GM23338 (cell line): ENCODE results near the gene FEN1. TPM values are rescaled to one million over a fixed set of nuclear protein-coding genes. Genes with fewer than 3 reads are reported as not detected.

ENCODE experiments used
- ATAC-seq: fragments of 200-7000 bp; cut with Tn5 transposase; 3 replicates; pipeline ENCODE4 v1.9.1; 2020
- DNase-seq: peaks from one replicate; pipeline ENCODE4 v3.0.0-alpha.2; 2015; ENCODE audit warnings: low spot score
- H2AFZ ChIP-seq: fragments of 200-600 bp; sonication (generic); 2 replicates; pipeline ENCODE4 v1.8.0; 2016; ENCODE audit warnings: antibody characterized with exemption, mild to moderate bottlenecking, moderate library complexity
- H3F3A ChIP-seq: fragments of 200-600 bp; sonication (generic); replicated peaks from 2 replicates; pipeline ENCODE4 v1.8.0; 2017; ENCODE audit warnings: antibody characterized with exemption, mixed run types, low read depth
- H3K27ac ChIP-seq: fragments of 200-600 bp; sonication (generic); 2 replicates; pipeline ENCODE4 v1.6.1; 2016; ENCODE audit warnings: low read depth
- H3K27me3 ChIP-seq: fragments of 200-600 bp; sonication (generic); 2 replicates; pipeline ENCODE4 v1.8.0; 2016; ENCODE audit warnings: mild to moderate bottlenecking, mixed run types, moderate library complexity; ENCODE audit not compliant: insufficient read depth
- H3K36me3 ChIP-seq: fragments of 200-600 bp; sonication (generic); 2 replicates; pipeline ENCODE4 v1.8.0; 2016; ENCODE audit warnings: mild to moderate bottlenecking; ENCODE audit not compliant: insufficient read depth
- H3K4me1 ChIP-seq: fragments of 200-600 bp; sonication (generic); 2 replicates; pipeline ENCODE4 v1.8.0; 2016; ENCODE audit warnings: mild to moderate bottlenecking, moderate library complexity; ENCODE audit not compliant: insufficient read depth
- H3K4me2 ChIP-seq: fragments of 200-600 bp; sonication (generic); 2 replicates; pipeline ENCODE4 v1.7.1; 2017; ENCODE audit warnings: mixed run types
- H3K4me3 ChIP-seq: fragments of 200-600 bp; sonication (generic); 2 replicates; pipeline ENCODE4 v1.6.1; 2016; ENCODE audit warnings: mixed run types
- H3K79me2 ChIP-seq: fragments of 200-600 bp; sonication (generic); replicated peaks from 2 replicates; pipeline ENCODE4 v1.8.0; 2017; ENCODE audit warnings: mild to moderate bottlenecking; ENCODE audit not compliant: insufficient read depth
- H3K9me2 ChIP-seq: fragments of 200-600 bp; sonication (generic); 2 replicates; pipeline ENCODE4 v1.8.0; 2017; ENCODE audit not compliant: insufficient read depth
- H4K20me1 ChIP-seq: fragments of 200-600 bp; sonication (generic); replicated peaks from 2 replicates; pipeline ENCODE4 v1.8.0; 2017; ENCODE audit warnings: mild to moderate bottlenecking; ENCODE audit not compliant: insufficient read depth
- H3K27ac Mint-ChIP-seq: 2 replicates; pipeline ENCODE4 v1.8.0; 2020; ENCODE audit warnings: inconsistent platforms, mild to moderate bottlenecking, moderate library complexity, mixed read lengths
- H3K27me3 Mint-ChIP-seq: 3 replicates; pipeline ENCODE4 v1.8.0; 2022; ENCODE audit warnings: low read depth, mild to moderate bottlenecking, moderate library complexity, mixed read lengths, inconsistent platforms; ENCODE audit not compliant: insufficient read depth, poor library complexity
- H3K36me3 Mint-ChIP-seq: 3 replicates; pipeline ENCODE4 v1.8.0; 2021; ENCODE audit warnings: low read depth, mild to moderate bottlenecking, inconsistent platforms, moderate library complexity, mixed read lengths
- H3K4me1 Mint-ChIP-seq: 3 replicates; pipeline ENCODE4 v1.8.0; 2020; ENCODE audit warnings: mild to moderate bottlenecking, inconsistent platforms, mixed read lengths
- H3K4me3 Mint-ChIP-seq: 3 replicates; pipeline ENCODE4 v1.8.0; 2021; ENCODE audit warnings: moderate library complexity, mild to moderate bottlenecking, inconsistent platforms, mixed read lengths
- H3K9me3 Mint-ChIP-seq: 3 replicates; pipeline ENCODE4 v1.8.0; 2020; ENCODE audit warnings: moderate library complexity, mild to moderate bottlenecking, inconsistent platforms, mixed read lengths
- CREB1 ChIP-seq: fragments of 250-450 bp; sonication (Bioruptor Pico); IDR thresholded peaks from 2 replicates; pipeline ENCODE4 v1.5.0; 2020; ENCODE audit warnings: low read depth, mild to moderate bottlenecking, moderate library complexity
- CTCF ChIP-seq, 2 experiments: fragments of 200-600 bp in 1 of 2; sonication (generic) in 1 of 2; conservative IDR thresholded peaks; 2 replicates each; pipeline versions ENCODE4 v1.5.1 to v1.6.1; 2016 to 2017; ENCODE audit warnings: antibody characterized with exemption in 2 of 2, low read depth in 2 of 2, mild to moderate bottlenecking in 2 of 2, moderate library complexity in 1 of 2
- ETS1 ChIP-seq: IDR thresholded peaks from 2 replicates; pipeline ENCODE4 v1.6.1; 2016; ENCODE audit warnings: antibody characterized with exemption
- EZH2 ChIP-seq: fragments of 200-600 bp; sonication (generic); IDR thresholded peaks from one replicate; pipeline ENCODE4 v1.8.0; 2017; ENCODE audit warnings: antibody characterized with exemption, mild to moderate bottlenecking, low read depth; ENCODE audit not compliant: unreplicated experiment
- EZH2phosphoT487 ChIP-seq: fragments of 200-600 bp; sonication (generic); IDR thresholded peaks from one replicate; pipeline ENCODE4 v1.8.1; 2018; ENCODE audit warnings: antibody characterized with exemption; ENCODE audit not compliant: unreplicated experiment
- JUNB ChIP-seq: IDR thresholded peaks from one replicate; pipeline ENCODE4 v1.6.1; 2016; ENCODE audit warnings: antibody characterized with exemption; ENCODE audit not compliant: unreplicated experiment
- NANOG ChIP-seq: IDR thresholded peaks from 2 replicates; pipeline ENCODE4 v1.6.1; 2016; ENCODE audit warnings: antibody characterized with exemption, borderline replicate concordance
- POLR2AphosphoS5 ChIP-seq: IDR thresholded peaks from 2 replicates; pipeline ENCODE4 v1.6.1; 2016; ENCODE audit warnings: antibody characterized with exemption, low read depth
- REST ChIP-seq: IDR thresholded peaks from one replicate; pipeline ENCODE4 v1.6.1; 2018; ENCODE audit warnings: antibody characterized with exemption; ENCODE audit not compliant: unreplicated experiment
- STAT1 ChIP-seq: IDR thresholded peaks from one replicate; pipeline ENCODE4 v1.6.1; 2016; ENCODE audit warnings: antibody characterized with exemption; ENCODE audit not compliant: unreplicated experiment
- ZNF114 ChIP-seq: fragments of 250-450 bp; sonication (Bioruptor Pico); IDR thresholded peaks from 2 replicates; pipeline ENCODE4 v1.5.0; 2020; ENCODE audit warnings: mild to moderate bottlenecking, moderate library complexity
- ZNF331 ChIP-seq: fragments of 250-450 bp; sonication (Bioruptor Pico); IDR thresholded peaks from 2 replicates; pipeline ENCODE4 v1.5.0; 2020; ENCODE audit warnings: low read depth, mild to moderate bottlenecking, moderate library complexity
- ZNF462 ChIP-seq: fragments of 250-450 bp; sonication (Bioruptor Pico); IDR thresholded peaks from 2 replicates; pipeline ENCODE4 v1.5.0; 2020; ENCODE audit warnings: mild to moderate bottlenecking, moderate library complexity
- polyA plus RNA-seq: library from polyadenylated mRNA; unstranded; fragments of >200 nt; fragmentation: Nextera tagmentation; extraction: Ambion mirVana; gene quantifications from 2 replicates; pipeline ENCODE4 v1.2.1, GENCODE V29; 2016
- total RNA-seq: library from RNA; depleted of rRNA; stranded (reverse); fragments of >200 nt; shearing (Covaris generic); gene quantifications from 2 replicates; pipeline ENCODE4 v1.2.3, GENCODE V29; 2014

Gene FEN1
- total and polyA plus RNA-seq, 2 experiments from 2014 or later = 85.1 to 89.0 TPM

GRCh38 chr11:61832754-61833153, 40.0 kb downstream of the FEN1 start:
- peak overlapping the region; percentile 100 for H3K4me2 ChIP-seq
- peak overlapping the region; percentile 53; the same call in 2 of the 3 replicates for H3K4me3 Mint-ChIP-seq
- H3K9me3 Mint-ChIP-seq = no peaks in the 10 kb centered on the region
- peaks cover 93% of the 10 kb centered on the region for H3K79me2 ChIP-seq
- peaks cover 64% of the 10 kb centered on the region for H3K4me1 ChIP-seq
- ATAC-seq (no peak), DNase-seq (no peak)
- no peak overlapping the region for H2AFZ ChIP-seq
- no peak for TF ChIP-seq NANOG
- TF ChIP-seq REST = no peak
- TF ChIP-seq ZNF462 (CRISPR knock-in tag) = no peak
- TF ChIP-seq EZH2 = no peak
- TF ChIP-seq CREB1 (CRISPR knock-in tag) = no peak
- TF ChIP-seq POLR2AphosphoS5 = no peak
- TF ChIP-seq STAT1 = no peak
- no peak for TF ChIP-seq ETS1
- TF ChIP-seq EZH2phosphoT487 = no peak
- no peak for TF ChIP-seq CTCF (conservative IDR thresholded peaks at IDR 0.05; ENCODE audit: low read depth in 2 of 2)
- TF ChIP-seq JUNB = no peak
- no peak for TF ChIP-seq ZNF114 (CRISPR knock-in tag)
- no peak for TF ChIP-seq ZNF331 (CRISPR knock-in tag)
- H3K27me3 Mint-ChIP-seq = peaks cover 19% of the 10 kb centered on the region
- H3F3A ChIP-seq = peaks cover 44% of the 10 kb centered on the region
- H3K36me3 ChIP-seq = peaks cover 4% of the 10 kb centered on the region; the same call in 1 of the 2 replicates
- peaks cover 50% of the 10 kb centered on the region for H4K20me1 ChIP-seq
- H3K27me3 ChIP-seq = no peaks in the 10 kb centered on the region
- peak overlapping the region; percentile 97 for H3K27ac ChIP-seq
- H3K27ac Mint-ChIP-seq = peak overlapping the region; percentile 96
- H3K4me3 ChIP-seq = no peak overlapping the region
- peaks cover 42% of the 10 kb centered on the region for H3K36me3 Mint-ChIP-seq
- H3K9me2 ChIP-seq = no peaks in the 10 kb centered on the region
- H3K4me1 Mint-ChIP-seq = peaks cover 66% of the 10 kb centered on the region
